Measurements from ENCODE around the gene CASP2. TPM values are rescaled to one million over a fixed set of nuclear protein-coding genes. Genes with fewer than 3 reads are reported as not detected.

Gene CASP2
- total and polyA plus RNA-seq, 4 donors = 3.4 to 11.3 (median 4.1) TPM

- H3K27me3 ChIP-seq (ENCODE audit: control insufficient read depth in 4 of 4, insufficient read depth in 4 of 4, low read length in 3 of 4) = no peaks in the 10 kb centered on the region
- peaks cover 8 to 28% (median 18%) of the 10 kb centered on the region in 4 donors for H3K4me1 ChIP-seq (ENCODE audit: control insufficient read depth in 4 of 4, insufficient read depth in 4 of 4, low read length in 3 of 4)
- no peaks in the 10 kb centered on the region for H3K9me3 ChIP-seq (ENCODE audit: control insufficient read depth in 4 of 4, low read length in 3 of 4)
- WGBS = 95% methylated on average over 4 of the region's 4 CpGs
- H3K27ac ChIP-seq (ENCODE audit: low read depth in 1 of 2, low read length in 2 of 2) = no peak overlapping the region
- H3K36me3 ChIP-seq (ENCODE audit: control insufficient read depth in 4 of 4, insufficient read depth in 3 of 4, low read depth in 1 of 4, low read length in 3 of 4) = no peaks in the 10 kb centered on the region
- TF ChIP-seq REST (IDR thresholded peaks at IDR 0.05) (no peak), YY1 (IDR thresholded peaks at IDR 0.05) (no peak), NR2F2 (IDR thresholded peaks at IDR 0.05) (no peak), RAD21 (IDR thresholded peaks at IDR 0.05) (no peak), ATF3 (IDR thresholded peaks at IDR 0.05) (no peak), HNF4G (IDR thresholded peaks at IDR 0.05) (no peak), TAF1 (conservative IDR thresholded peaks at IDR 0.05) (no peak), JUND (IDR thresholded peaks at IDR 0.05) (no peak)
- H3K9ac ChIP-seq (ENCODE audit: low read depth in 1 of 2, low read length in 2 of 2) = no peak overlapping the region
- H3K4me3 ChIP-seq (ENCODE audit: low read depth in 1 of 3, low read length in 3 of 3) = no peak overlapping the region
- no peak for DNase-seq (ENCODE audit: low spot score)
Measured at GRCh38 chr7:143316492-143316891, 28.3 kb downstream of the CASP2 start.

- peak; percentile 37 for DNase-seq (ENCODE audit: low spot score)
- Histone ChIP-seq H3K36me3 (ENCODE audit: control insufficient read depth in 4 of 4, insufficient read depth in 3 of 4, low read depth in 1 of 4, low read length in 3 of 4) (no peaks in the 10 kb centered on the region), H3K9ac (ENCODE audit: low read depth in 1 of 2, low read length in 2 of 2) (no peak overlapping the region)
Measured at GRCh38 chr7:143318661-143319060, 30.5 kb downstream of the CASP2 start.

More at GRCh38 chr7:143318661-143319060, 30.5 kb downstream of the CASP2 start:
- H3K27ac ChIP-seq (ENCODE audit: low read depth in 1 of 2, low read length in 2 of 2) = peak overlapping the region; percentile 49 to 76
- no peak overlapping the region for H3K4me3 ChIP-seq (ENCODE audit: low read depth in 1 of 3, low read length in 3 of 3)
- H3K9me3 ChIP-seq (ENCODE audit: control insufficient read depth in 4 of 4, low read length in 3 of 4) = no peaks in the 10 kb centered on the region
- 30% methylated on average over 5 of the region's 5 CpGs for WGBS
- H3K4me1 ChIP-seq (ENCODE audit: control insufficient read depth in 4 of 4, insufficient read depth in 4 of 4, low read length in 3 of 4) = peaks cover 8 to 32% (median 18%) of the 10 kb centered on the region in 4 donors
- TF ChIP-seq CTCF (IDR thresholded peaks at IDR 0.05; ENCODE audit: low read depth, low read length, missing input control) (peak; percentile 39), GABPA (IDR thresholded peaks at IDR 0.05 in 1 of 2, conservative IDR thresholded peaks at IDR 0.05 in 1 of 2) (peak in 1 of 2 donors; percentile 46), RXRA (IDR thresholded peaks at IDR 0.05) (peak; percentile 100), JUND (IDR thresholded peaks at IDR 0.05) (peak; percentile 63 to 73), YY1 (IDR thresholded peaks at IDR 0.05) (peak; percentile 89), MAX (IDR thresholded peaks at IDR 0.05) (peak; percentile 99), TAF1 (conservative IDR thresholded peaks at IDR 0.05) (no peak), HNF4A (conservative IDR thresholded peaks at IDR 0.05) (peak; percentile 81 to 91), EGR1 (IDR thresholded peaks at IDR 0.05; ENCODE audit: low read depth in 2 of 2) (peak in 1 of 2 donors; percentile 84), RAD21 (IDR thresholded peaks at IDR 0.05) (peak; percentile 63 to 78), ATF3 (IDR thresholded peaks at IDR 0.05) (no peak), FOXA2 (IDR thresholded peaks at IDR 0.05) (no peak), REST (IDR thresholded peaks at IDR 0.05) (peak; percentile 70), SP1 (IDR thresholded peaks at IDR 0.05) (peak; percentile 96), ZBTB33 (IDR thresholded peaks at IDR 0.05) (peak; percentile 85), HNF4G (IDR thresholded peaks at IDR 0.05) (peak; percentile 48), FOXA1 (IDR thresholded peaks at IDR 0.05) (peak; percentile 56), NR2F2 (IDR thresholded peaks at IDR 0.05) (peak; percentile 73)
- H3K27me3 ChIP-seq (ENCODE audit: control insufficient read depth in 4 of 4, insufficient read depth in 4 of 4, low read length in 3 of 4) = no peaks in the 10 kb centered on the region

Measured in liver (tissue), 9 donors.